H54 (cell line): ENCODE data around the gene SOD1.
"Not testable (repeated sequence)": the region's sequence is repeated elsewhere in the genome, so short reads cannot be mapped to it uniquely, and the experiment has no call there.

Experiments used
- DNase-seq: peaks from one replicate; pipeline ENCODE4 v3.0.0; 2011; ENCODE audit warnings: low spot score, mixed read lengths; ENCODE audit not compliant: insufficient read length
- FAIRE-seq: peaks from 3 replicates; lab custom pipeline; 2011; peaks lifted over from hg19 to GRCh38; lab: Jason Lieb, UNC
- POLR2A ChIP-seq: IDR thresholded peaks from 2 replicates; pipeline ENCODE4 v1.6.1; 2011; ENCODE audit warnings: low read depth, mild to moderate bottlenecking, low read length

Gene SOD1

GRCh38 chr21:31659536-31660258 lies at the start of gene SOD1:
Gene SOD1, plus strand, starts transcription at chr21:31659693. Its CDS starts 77 bp downstream, at chr21:31659770.
- peak; percentile 98 for DNase-seq
- peak; percentile 100 for TF ChIP-seq POLR2A
- no peak for FAIRE-seq

- FAIRE-seq (no peak), DNase-seq (no peak)
- TF ChIP-seq POLR2A = no peak
Measured at GRCh38 chr21:31611445-31611844, 48.0 kb upstream of the SOD1 start.

- DNase-seq (no peak), FAIRE-seq (no peak)
- no peak for TF ChIP-seq POLR2A
Measured at GRCh38 chr21:31612894-31613785, 46.4 kb upstream of the SOD1 start.

DNA sequence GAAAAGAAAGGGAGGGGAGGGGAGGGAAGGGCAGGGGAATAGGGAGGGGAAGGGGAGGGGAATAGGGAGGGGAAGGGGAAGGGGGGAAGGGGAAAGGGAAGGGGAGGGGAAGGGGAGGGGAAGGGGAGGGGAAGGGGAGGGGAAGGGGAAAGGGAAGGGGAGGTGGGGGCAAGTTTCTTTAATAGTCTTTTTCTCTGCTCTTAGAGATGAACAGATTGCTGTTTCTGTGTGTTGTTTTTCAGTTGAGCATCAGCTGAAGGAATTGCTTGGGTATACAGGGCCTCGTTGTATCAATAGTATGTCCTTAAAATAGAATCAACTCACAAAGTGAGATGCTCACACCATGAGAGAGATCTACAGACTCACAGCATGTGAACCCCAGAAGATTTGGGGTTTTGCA lies 44.8 kb upstream of the SOD1 start:
- FAIRE-seq (no peak), DNase-seq (no peak)
- no peak for TF ChIP-seq POLR2A

- DNase-seq = no peak
- TF ChIP-seq POLR2A = no peak
- FAIRE-seq = no peak
Measured at GRCh38 chr21:31616216-31616615, 43.3 kb upstream of the SOD1 start.

DNA sequence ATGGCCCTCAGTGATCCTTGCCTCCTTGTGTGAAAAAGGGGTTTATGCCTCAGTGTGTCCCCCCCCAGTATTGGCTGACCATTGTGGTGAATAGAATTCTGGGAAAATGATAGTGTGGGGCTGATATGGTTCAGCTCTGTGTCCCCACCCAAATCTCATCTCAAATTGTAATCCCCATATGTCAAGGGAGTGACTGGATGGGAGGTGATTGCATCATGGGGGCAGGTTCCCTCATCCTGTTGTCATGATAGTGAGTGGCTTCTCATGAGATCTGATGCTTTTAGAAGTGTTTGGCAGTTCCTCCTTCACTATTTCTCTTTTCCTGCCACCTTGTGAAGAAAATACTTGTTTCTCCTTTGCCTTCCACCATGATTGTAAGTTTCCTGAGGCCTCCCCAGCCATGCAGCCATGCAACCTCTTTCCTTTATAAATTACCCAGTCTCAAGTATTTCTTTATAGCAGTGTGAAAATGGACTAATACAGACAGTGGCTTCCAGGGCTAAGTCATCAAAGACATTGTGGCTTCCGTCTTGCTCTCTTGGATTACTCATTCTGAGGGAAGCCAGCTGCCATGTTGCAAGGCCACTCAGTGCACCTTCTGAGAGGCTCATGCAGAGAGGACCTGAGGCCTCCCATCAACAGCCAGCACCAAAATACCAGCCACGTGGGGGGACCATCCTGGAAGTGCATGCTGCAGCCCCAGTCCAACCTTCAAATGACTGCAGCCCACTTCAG lies 40.6 kb upstream of the SOD1 start:
- TF ChIP-seq POLR2A = no peak
- DNase-seq (no peak), FAIRE-seq (no peak)

GRCh38 chr21:31622397-31622796 lies 37.1 kb upstream of the SOD1 start:
- DNase-seq (no peak), FAIRE-seq (no peak)
- no peak for TF ChIP-seq POLR2A

GRCh38 chr21:31623664-31624063 lies 35.8 kb upstream of the SOD1 start:
- no peak for FAIRE-seq
- no peak for DNase-seq
- no peak for TF ChIP-seq POLR2A

GRCh38 chr21:31624181-31624580 lies 35.3 kb upstream of the SOD1 start:
- TF ChIP-seq POLR2A = no peak
- FAIRE-seq = no peak

GRCh38 chr21:31624961-31625491 lies 34.5 kb upstream of the SOD1 start:
- DNase-seq (no peak), FAIRE-seq (no peak)
- TF ChIP-seq POLR2A = no peak

More at GRCh38 chr21:31624181-31624580, 35.3 kb upstream of the SOD1 start:
- no peak for DNase-seq

DNA sequence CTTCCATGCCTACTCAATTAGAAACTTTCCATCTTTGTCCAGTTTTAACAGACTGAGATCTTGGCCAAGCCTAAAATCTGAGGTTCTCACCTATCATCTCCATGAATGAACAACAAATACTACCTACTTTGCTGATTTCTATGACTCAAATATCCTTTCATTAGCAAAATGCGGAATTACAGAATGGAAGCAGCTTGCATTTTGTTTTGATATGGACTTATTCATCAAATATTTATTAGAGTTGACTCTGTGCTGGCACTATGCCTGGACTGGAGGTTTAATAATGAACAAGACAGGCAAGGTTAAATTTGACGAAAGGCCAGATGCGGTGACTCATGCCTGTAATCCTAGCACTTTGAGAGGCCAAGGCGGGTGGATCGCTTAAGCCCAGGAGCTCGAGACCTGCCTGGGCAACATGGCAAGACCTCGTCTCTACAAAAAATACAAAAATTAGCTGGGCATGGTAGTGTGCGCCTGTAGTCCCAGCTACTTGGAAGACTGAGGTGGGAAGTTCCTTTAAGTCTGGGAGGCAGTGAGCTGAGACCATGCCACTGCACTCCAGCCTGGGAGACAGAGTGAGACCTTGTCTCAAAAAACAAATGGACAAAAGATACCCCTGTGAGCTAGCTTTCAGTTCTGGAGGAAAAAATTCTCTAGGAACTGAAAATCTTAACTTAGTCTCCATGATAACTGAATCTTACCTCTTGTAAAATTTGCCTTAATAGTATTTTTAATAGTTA lies 29.4 kb upstream of the SOD1 start:
- DNase-seq (no peak), FAIRE-seq (no peak)
- no peak for TF ChIP-seq POLR2A

DNA sequence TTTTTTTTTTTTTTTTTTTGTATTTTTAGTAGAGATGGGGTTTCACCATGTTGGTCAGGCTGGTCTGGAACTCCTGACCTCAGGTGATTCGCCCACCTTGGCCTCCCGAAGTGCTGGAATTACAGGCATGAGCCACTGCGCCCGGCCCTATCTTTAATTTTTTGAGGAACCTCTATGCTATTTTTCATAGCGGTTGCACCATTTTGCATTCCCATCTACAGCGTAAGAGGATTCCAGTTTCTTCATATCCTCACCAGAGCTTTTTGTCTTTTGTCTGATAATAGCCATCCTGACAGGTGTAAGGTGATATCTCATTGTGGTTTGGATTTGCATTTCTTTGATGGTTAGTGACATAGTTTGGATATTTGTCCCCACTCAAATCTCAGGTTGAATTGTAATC lies 27.6 kb upstream of the SOD1 start:
- not testable (repeated sequence) for DNase-seq, FAIRE-seq

DNA sequence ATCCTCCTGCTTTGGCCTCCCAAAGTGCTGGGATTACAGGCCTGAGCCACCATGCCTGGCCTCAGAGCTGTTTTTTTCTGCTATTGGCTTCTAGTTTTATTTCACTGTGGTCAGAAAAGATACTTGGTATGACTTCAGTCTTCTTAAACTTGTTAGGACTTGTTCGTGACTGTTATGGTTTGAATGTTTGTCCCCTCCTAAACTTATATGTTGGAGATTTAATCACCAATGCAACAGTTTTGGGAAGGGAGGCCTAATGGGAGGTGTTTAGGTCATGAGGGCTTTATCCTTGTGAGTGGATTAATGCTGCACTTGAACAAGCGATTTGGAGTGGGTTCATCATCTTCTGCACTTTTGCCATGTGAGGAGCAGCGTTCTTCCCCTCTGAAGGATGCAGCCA lies 24.5 kb upstream of the SOD1 start:
- TF ChIP-seq POLR2A = no peak
- DNase-seq = no peak

More for the DNA sequence above, 24.5 kb upstream of the SOD1 start:
- no peak for FAIRE-seq
